Spinal cord (tissue), 10 donors: ENCODE results near the gene LRP6. TPM values are rescaled to one million over a fixed set of nuclear protein-coding genes. Genes with fewer than 3 reads are reported as not detected.

Source experiments
- DNase-seq, 6 donors: peaks; one replicate each; pipeline versions ENCODE4 v3.0.0 to v3.0.0-alpha.2; 2013 to 2015; ENCODE audit warnings: low spot score in 6 of 6, low read depth in 4 of 6
- H3K27ac ChIP-seq: one replicate; pipeline ENCODE4 v1.5.1; 2013; ENCODE audit warnings: low read depth, low read length, control low read depth
- H3K27me3 ChIP-seq: one replicate; pipeline ENCODE4 v1.6.1; 2013; ENCODE audit warnings: low read length; ENCODE audit not compliant: control insufficient read depth, insufficient read depth
- H3K36me3 ChIP-seq: one replicate; pipeline ENCODE4 v1.6.1; 2013; ENCODE audit warnings: low read length; ENCODE audit not compliant: control insufficient read depth, insufficient read depth
- H3K4me1 ChIP-seq: one replicate; pipeline ENCODE4 v1.6.1; 2013; ENCODE audit warnings: low read length; ENCODE audit not compliant: control insufficient read depth, insufficient read depth
- H3K4me3 ChIP-seq: one replicate; pipeline ENCODE4 v1.5.1; 2013; ENCODE audit warnings: low read depth, low read length, control low read depth
- H3K9me3 ChIP-seq: one replicate; pipeline ENCODE4 v1.6.1; 2013; ENCODE audit warnings: low read length; ENCODE audit not compliant: control insufficient read depth, insufficient read depth
- WGBS: methylation state at CpG from one replicate; pipeline ENCODE4 v1.1.5; 2013; ENCODE audit warnings: missing lambda C conversion rate; ENCODE audit not compliant: insufficient coverage; 5-methylcytosine and 5-hydroxymethylcytosine counted together
- polyA plus RNA-seq, 2 donors: library from polyadenylated mRNA; unstranded; fragments of 120-200 nt; gene quantifications; one replicate each; pipeline ENCODE4 v1.2.1, GENCODE V29; 2013; ENCODE audit not compliant: insufficient read length in 2 of 2
- total RNA-seq, 2 donors: library from RNA; depleted of rRNA in 1 of 2; stranded (reverse); fragments of 120-200 nt in 1 of 2; fragments of >200 nt in 1 of 2; gene quantifications; one replicate each; pipeline versions ENCODE4 v1.2.3 to v1.2.4, GENCODE V29; 2013 to 2014
- donor health status: healthy.

Gene LRP6
- total and polyA plus RNA-seq, 4 donors, result 21.5 to 63.7 (median 43.1) TPM

DNA sequence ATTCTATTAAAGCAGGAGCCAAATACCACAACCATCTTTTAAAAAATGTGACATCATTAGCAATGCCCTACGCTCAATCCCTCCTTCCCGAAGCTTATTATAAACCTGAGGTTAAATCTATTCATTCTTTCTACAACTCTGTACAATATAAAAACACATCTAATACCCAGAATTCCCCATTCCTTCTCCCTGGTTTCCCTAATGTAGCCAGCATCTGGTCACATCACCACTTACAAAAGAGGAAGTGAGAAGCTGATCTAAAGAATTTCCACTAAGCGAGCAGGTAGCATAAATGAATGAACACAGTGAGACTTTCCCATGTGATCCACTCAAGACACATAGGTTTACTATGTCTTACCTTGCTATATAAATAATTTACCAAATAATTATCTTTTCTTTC is 90.4 kb downstream of the LRP6 start:
- Histone ChIP-seq H3K9me3 (no peaks in the 10 kb centered on the region), H3K27ac (no peak overlapping the region), H3K27me3 (no peaks in the 10 kb centered on the region), H3K4me3 (no peak overlapping the region), H3K36me3 (no peaks in the 10 kb centered on the region), H3K4me1 (no peaks in the 10 kb centered on the region)
- no peak for DNase-seq
- 87% methylated on average over 2 of the region's 3 CpGs for WGBS

DNA sequence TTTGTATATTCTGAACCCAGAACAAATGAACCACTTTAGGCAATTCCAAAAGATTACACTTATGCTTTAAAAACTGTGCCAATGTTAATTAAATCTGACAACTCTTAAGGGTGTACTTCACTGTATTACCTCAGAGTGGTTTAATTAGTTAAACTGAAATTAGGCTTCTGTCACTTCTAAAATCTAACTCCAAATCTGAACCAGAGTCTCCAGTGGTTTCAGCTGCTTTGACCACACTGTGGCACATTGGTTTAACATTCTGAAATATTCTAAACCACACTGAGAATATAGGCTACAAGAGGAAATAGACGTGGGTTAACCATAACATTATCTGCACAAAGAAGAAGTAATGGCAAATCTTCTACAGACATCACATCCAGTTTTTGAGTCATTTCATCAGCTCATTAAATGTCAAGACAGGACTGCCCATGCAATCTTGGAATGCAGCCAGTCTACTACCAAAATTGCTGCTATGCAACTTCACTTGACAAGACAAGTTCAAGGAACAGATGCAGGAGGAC is 94.8 kb downstream of the LRP6 start:
- no peaks in the 10 kb centered on the region for H3K4me1 ChIP-seq
- no peaks in the 10 kb centered on the region for H3K36me3 ChIP-seq
- H3K4me3 ChIP-seq, result no peak overlapping the region
- peak in 1 of 6 donors; percentile 52 for DNase-seq
- WGBS, result 67% methylated on average over 1 of the region's 1 CpG
- H3K9me3 ChIP-seq, result no peaks in the 10 kb centered on the region
- no peaks in the 10 kb centered on the region for H3K27me3 ChIP-seq
- H3K27ac ChIP-seq, result no peak overlapping the region

DNA sequence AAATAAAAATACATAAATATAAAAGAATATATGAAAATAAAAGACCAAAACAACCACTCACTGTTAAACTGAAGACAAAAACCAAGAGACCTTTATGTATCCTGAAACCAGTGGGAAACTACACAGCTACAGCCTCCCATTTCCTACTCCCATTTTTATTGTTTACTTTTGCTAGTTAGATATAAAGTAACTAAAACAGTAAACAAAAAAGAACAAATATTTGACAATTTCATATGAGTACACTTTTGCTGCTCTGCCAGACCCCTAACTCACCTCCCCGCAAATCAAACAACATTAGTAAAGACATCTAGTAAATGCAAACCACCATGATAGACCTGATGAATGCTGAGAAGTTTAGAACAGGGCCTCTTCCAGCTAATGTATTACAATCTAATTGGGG is 99.0 kb downstream of the LRP6 start:
- Histone ChIP-seq H3K4me1 (no peaks in the 10 kb centered on the region), H3K9me3 (no peaks in the 10 kb centered on the region), H3K4me3 (no peak overlapping the region), H3K27ac (no peak overlapping the region), H3K27me3 (no peaks in the 10 kb centered on the region), H3K36me3 (peaks cover 4% of the 10 kb centered on the region)
- no peak for DNase-seq
- no CpG with 5 or more reads among the region's 1 CpG for WGBS

DNA sequence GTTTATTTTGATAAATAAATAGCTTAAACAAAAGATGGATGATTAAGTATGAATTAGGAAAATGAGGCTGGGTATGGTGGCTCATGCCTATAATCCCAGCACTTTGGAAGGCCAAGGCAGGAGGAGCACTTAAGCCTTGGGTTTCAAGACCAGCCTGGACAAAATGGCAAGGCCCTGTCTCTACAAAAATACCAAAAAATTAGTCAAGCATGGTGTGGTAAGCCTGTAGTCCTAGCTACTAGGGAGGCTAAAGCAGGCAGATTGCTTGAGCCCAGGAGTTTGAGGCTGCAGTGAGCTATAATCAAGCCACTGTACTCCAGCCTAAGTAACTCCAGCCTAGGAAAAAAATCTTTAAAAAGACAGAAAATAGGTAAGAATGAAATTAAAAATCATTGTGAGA is 100.1 kb downstream of the LRP6 start:
- H3K36me3 ChIP-seq, result peaks cover 4% of the 10 kb centered on the region
- H3K27ac ChIP-seq, result no peak overlapping the region
- no peaks in the 10 kb centered on the region for H3K27me3 ChIP-seq
- H3K4me3 ChIP-seq, result no peak overlapping the region
- no peak for DNase-seq
- H3K4me1 ChIP-seq, result no peaks in the 10 kb centered on the region
- H3K9me3 ChIP-seq, result no peaks in the 10 kb centered on the region

DNA sequence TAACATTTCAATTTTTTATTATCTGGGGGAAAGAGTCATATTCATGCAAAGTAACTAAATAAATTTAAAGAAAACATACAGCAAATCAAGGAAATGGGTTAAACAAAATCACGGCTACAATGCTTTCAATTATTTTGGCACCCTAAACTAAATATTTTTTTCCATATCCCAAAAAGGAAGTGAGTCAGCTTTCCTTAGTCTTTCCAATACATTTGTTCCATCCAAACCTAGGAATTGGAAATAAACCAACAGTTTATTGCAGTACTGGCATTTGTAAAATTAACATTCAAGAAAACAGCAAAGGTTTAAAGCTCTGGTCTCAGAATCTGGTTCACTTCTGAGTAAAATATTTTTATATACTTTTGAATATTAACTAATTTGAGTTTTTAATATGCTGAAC is 106.9 kb downstream of the LRP6 start:
- no CpG with 5 or more reads among the region's 1 CpG for WGBS
- Histone ChIP-seq H3K4me3 (no peak overlapping the region), H3K9me3 (no peaks in the 10 kb centered on the region), H3K4me1 (peaks cover 2% of the 10 kb centered on the region), H3K36me3 (peaks cover 7% of the 10 kb centered on the region), H3K27ac (no peak overlapping the region), H3K27me3 (no peaks in the 10 kb centered on the region)
- DNase-seq, result no peak

DNA sequence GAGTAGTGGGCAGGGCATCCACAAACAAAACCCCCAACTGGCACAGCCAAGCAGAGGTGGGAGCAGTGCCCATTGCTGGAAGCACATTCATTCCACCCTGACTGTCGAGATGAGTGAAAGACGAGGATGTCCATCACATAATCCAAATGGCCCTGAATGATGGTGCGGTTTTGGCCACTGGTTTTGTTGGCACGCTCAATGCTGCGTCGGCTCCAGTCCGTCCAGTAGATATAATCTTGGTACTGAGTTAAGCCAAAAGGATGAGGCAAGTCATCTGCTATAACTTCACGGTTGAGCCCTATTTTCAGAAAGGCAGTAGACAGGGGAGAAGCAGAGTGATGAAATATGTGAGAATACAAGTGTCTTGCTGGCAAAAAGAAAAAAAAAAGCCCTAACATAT is 108.0 kb downstream of the LRP6 start:
- H3K27ac ChIP-seq, result no peak overlapping the region
- H3K36me3 ChIP-seq, result peaks cover 6% of the 10 kb centered on the region
- H3K27me3 ChIP-seq, result no peaks in the 10 kb centered on the region
- 87% methylated on average over 8 of the region's 8 CpGs for WGBS
- H3K4me1 ChIP-seq, result peaks cover 2% of the 10 kb centered on the region
- no peak overlapping the region for H3K4me3 ChIP-seq
- no peaks in the 10 kb centered on the region for H3K9me3 ChIP-seq
- DNase-seq, result peak in 2 of 6 donors; percentile 8 to 44

DNA sequence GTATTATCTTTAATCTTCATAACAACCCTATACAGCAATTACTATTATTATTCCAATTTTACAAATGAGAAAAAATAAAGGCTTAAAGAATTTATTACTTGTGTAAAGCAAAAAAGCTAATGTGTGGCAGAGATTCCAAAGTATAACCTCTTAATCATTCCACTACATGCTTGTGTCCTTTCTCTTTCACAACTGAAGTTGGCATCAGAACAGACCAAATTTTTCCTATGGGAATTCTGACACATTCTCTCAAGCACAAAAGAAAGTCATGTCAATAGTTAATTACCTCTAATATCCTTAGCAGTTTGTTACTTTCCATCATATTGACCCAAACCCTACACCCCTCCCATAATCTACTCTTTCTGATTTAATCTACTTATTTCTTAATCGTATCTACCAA is 109.4 kb downstream of the LRP6 start:
- Histone ChIP-seq H3K4me1 (peaks cover 2% of the 10 kb centered on the region), H3K27me3 (no peaks in the 10 kb centered on the region), H3K9me3 (no peaks in the 10 kb centered on the region), H3K4me3 (no peak overlapping the region), H3K36me3 (peaks cover 3% of the 10 kb centered on the region), H3K27ac (no peak overlapping the region)
- no CpG with 5 or more reads among the region's 1 CpG for WGBS
- DNase-seq, result no peak

DNA sequence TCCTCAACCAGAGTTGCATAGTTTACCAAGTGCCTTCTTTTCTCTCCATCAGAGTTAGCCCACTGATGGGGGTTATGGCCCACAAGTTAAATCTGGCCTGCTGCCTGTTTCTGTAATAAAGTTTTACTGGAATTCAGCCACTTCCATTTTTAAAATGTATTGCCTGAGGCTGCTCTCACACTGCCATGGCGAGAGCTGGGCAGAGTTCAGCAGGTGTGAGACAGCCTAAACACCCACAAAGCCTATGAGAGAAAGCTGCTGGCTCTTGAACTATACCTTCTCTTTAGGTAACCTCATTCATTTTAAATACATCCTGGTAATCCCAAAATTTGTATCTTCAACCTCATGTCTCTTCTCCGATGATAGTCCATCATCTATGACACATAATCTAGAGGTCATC is 110.0 kb downstream of the LRP6 start:
- no peak for DNase-seq
- Histone ChIP-seq H3K4me1 (peaks cover 2% of the 10 kb centered on the region), H3K4me3 (no peak overlapping the region), H3K9me3 (no peaks in the 10 kb centered on the region), H3K36me3 (peaks cover 3% of the 10 kb centered on the region), H3K27ac (no peak overlapping the region), H3K27me3 (no peaks in the 10 kb centered on the region)
- 90% methylated on average over 2 of the region's 2 CpGs for WGBS

DNA sequence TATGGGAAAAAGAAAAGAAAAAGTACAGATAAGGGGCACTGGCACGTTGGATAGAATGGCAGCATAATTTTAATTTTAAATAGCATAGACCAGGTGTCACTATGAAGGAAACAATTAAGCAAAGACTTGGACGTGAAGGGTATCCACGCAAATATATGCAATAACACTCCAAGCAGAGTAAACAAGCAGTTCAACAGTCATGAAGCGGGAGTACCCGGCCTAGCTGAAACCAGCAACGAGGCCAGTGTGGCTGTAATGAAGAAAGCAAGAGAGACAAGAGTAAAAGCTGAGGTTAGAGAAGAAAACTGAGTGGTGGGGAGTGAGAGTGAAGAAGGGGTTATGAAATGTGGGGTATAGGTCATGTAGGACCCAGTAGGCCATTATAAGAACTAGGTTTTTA is 110.7 kb downstream of the LRP6 start:
- Histone ChIP-seq H3K9me3 (no peaks in the 10 kb centered on the region), H3K27ac (no peak overlapping the region)
- WGBS, result 92% methylated on average over 3 of the region's 6 CpGs

DNA sequence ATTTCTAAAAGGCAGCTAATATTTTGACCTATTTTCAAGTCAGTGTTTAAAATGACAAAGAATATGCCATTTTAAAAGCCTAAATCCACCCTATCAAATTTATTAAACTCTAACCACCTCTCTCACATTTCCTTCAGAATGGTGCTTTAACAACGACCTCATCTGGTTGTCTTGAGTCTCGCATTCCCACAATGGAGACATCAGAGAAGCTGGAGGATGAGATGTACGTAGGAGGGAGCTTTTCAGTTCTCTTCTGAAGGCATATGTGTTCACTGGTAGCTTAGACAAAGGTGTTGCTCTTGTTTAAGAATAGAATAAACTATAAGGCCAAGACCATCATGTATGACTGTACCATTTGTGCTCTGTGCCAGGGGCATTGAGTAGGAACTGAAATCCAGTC is 113.2 kb downstream of the LRP6 start:
- H3K27me3 ChIP-seq, result no peaks in the 10 kb centered on the region
- no peak overlapping the region for H3K4me3 ChIP-seq
- 88% methylated on average over 1 of the region's 3 CpGs for WGBS
- peaks cover 6% of the 10 kb centered on the region for H3K36me3 ChIP-seq
- no peaks in the 10 kb centered on the region for H3K9me3 ChIP-seq
- H3K4me1 ChIP-seq, result no peaks in the 10 kb centered on the region
- no peak overlapping the region for H3K27ac ChIP-seq
- no peak for DNase-seq

More for the DNA sequence above, 110.7 kb downstream of the LRP6 start:
- DNase-seq, result no peak
- no peak overlapping the region for H3K4me3 ChIP-seq
- no peaks in the 10 kb centered on the region for H3K27me3 ChIP-seq
- H3K36me3 ChIP-seq, result peaks cover 3% of the 10 kb centered on the region
- H3K4me1 ChIP-seq, result peaks cover 2% of the 10 kb centered on the region
